GM12891 (cell line): Measurements from ENCODE around the gene PCGF3.

Experiments
- PAX5 ChIP-seq: IDR thresholded peaks from 2 replicates; pipeline ENCODE4 v1.6.1; 2011; ENCODE audit warnings: low read length, moderate library complexity, mild to moderate bottlenecking; ENCODE audit not compliant: insufficient read depth, severe bottlenecking
- POLR2A ChIP-seq: IDR thresholded peaks from 2 replicates; pipeline ENCODE4 v1.6.1; 2011; ENCODE audit warnings: low read depth, low read length, control low read depth
- POLR2AphosphoS5 ChIP-seq: IDR thresholded peaks from 2 replicates; pipeline ENCODE4 v1.6.1; 2011; ENCODE audit warnings: low read depth, low read length, control low read depth
- POU2F2 ChIP-seq: IDR thresholded peaks from 2 replicates; pipeline ENCODE4 v1.6.1; 2011; ENCODE audit warnings: low read depth, mild to moderate bottlenecking, control low read depth, low read length, moderate library complexity
- SPI1 ChIP-seq: IDR thresholded peaks from 2 replicates; pipeline ENCODE4 v1.6.1; 2011; ENCODE audit warnings: low read depth, low read length, control low read depth
- TAF1 ChIP-seq: IDR thresholded peaks from 2 replicates; pipeline ENCODE4 v1.6.1; 2011; ENCODE audit warnings: low read depth, low read length, control low read depth

- TF ChIP-seq POLR2A (no peak), TAF1 (no peak), POLR2AphosphoS5 (no peak), PAX5 (no peak), SPI1 (no peak), POU2F2 (no peak)
Measured at GRCh38 chr4:725391-726234, 20.0 kb downstream of the PCGF3 start.
